IMR-90 (cell line): Measurements from ENCODE around the gene PPIL4. TPM values are rescaled to one million over a fixed set of nuclear protein-coding genes. Genes with fewer than 3 reads are reported as not detected.

Source experiments
- ATAC-seq: fragments of 200-7000 bp; cut with Tn5 transposase; 2 replicates; pipeline ENCODE4 v1.9.1; 2020; ENCODE audit warnings: low read depth, mild to moderate bottlenecking, moderate library complexity
- BruUV-seq: library from RNA; stranded (reverse); fragments of 400-500 nt; replicated peaks from 2 replicates; lab custom pipeline; 2021; lab: Mats Ljungman, UMichigan
- CTCF ChIA-PET: fragments of 300-600 bp; formaldehyde crosslinking; extraction: SDS; loops from one replicate; lab custom pipeline; 2021; ENCODE audit warnings: antibody characterized with exemption; lab: Yijun Ruan, JAX
- POLR2A ChIA-PET: fragments of 300-600 bp; sonication (Branson Sonifier 250); formaldehyde crosslinking; loops from one replicate; lab custom pipeline; 2022; ENCODE audit warnings: antibody characterized with exemption; ENCODE audit not compliant: unreplicated experiment; lab: Charles Lee
- DNase-seq: peaks from one replicate; pipeline ENCODE4 v3.0.0; 2013
- H2AFZ ChIP-seq: replicated peaks from 2 replicates; pipeline ENCODE3; 2013; ENCODE audit warnings: low read length, mild to moderate bottlenecking; ENCODE audit not compliant: poor library complexity
- H2AK5ac ChIP-seq: 2 replicates; pipeline ENCODE4 v1.6.1; 2013; ENCODE audit warnings: low read depth, low read length, inconsistent platforms
- H2AK9ac ChIP-seq: replicated peaks from 2 replicates; pipeline ENCODE3; 2013; ENCODE audit warnings: mild to moderate bottlenecking, low read depth, low read length, moderate library complexity; ENCODE audit not compliant: poor library complexity
- H2BK120ac ChIP-seq: 2 replicates; pipeline ENCODE4 v1.6.1; 2013; ENCODE audit warnings: low read depth, low read length, inconsistent platforms
- H2BK15ac ChIP-seq: 3 replicates; pipeline ENCODE4 v1.6.1; 2013; ENCODE audit warnings: low read depth, low read length, inconsistent platforms
- H2BK20ac ChIP-seq: 2 replicates; pipeline ENCODE4 v1.6.1; 2013; ENCODE audit warnings: low read depth, mild to moderate bottlenecking, inconsistent platforms, low read length, moderate library complexity
- H2BK5ac ChIP-seq: 2 replicates; pipeline ENCODE4 v1.6.1; 2013; ENCODE audit warnings: mild to moderate bottlenecking, low read depth, low read length, inconsistent platforms; ENCODE audit not compliant: poor library complexity, severe bottlenecking
- H3K14ac ChIP-seq: replicated peaks from 2 replicates; pipeline ENCODE4 v1.6.1; 2013; ENCODE audit warnings: low read depth, low read length, inconsistent platforms
- H3K18ac ChIP-seq: 2 replicates; pipeline ENCODE4 v1.6.1; 2013; ENCODE audit warnings: low read depth, low read length, control low read depth
- H3K23ac ChIP-seq: 2 replicates; pipeline ENCODE4 v1.6.1; 2013; ENCODE audit warnings: low read depth, low read length, inconsistent platforms
- H3K27ac ChIP-seq: 2 replicates; pipeline ENCODE4 v1.5.1; 2013; ENCODE audit warnings: mild to moderate bottlenecking, control low read depth, low read length; ENCODE audit not compliant: insufficient read depth
- H3K27me3 ChIP-seq: 2 replicates; pipeline ENCODE4 v1.6.1; 2013; ENCODE audit warnings: low read length; ENCODE audit not compliant: control insufficient read depth, insufficient read depth
- H3K36me3 ChIP-seq: 2 replicates; pipeline ENCODE4 v1.6.1; 2013; ENCODE audit warnings: low read length, mixed read lengths; ENCODE audit not compliant: control insufficient read depth, insufficient read depth
- H3K4ac ChIP-seq: 2 replicates; pipeline ENCODE4 v1.6.1; 2013; ENCODE audit warnings: low read depth, low read length, inconsistent platforms
- H3K4me1 ChIP-seq: 2 replicates; pipeline ENCODE4 v1.6.1; 2013; ENCODE audit warnings: low read length, mixed read lengths; ENCODE audit not compliant: control insufficient read depth, insufficient read depth
- H3K4me2 ChIP-seq: 2 replicates; pipeline ENCODE4 v1.6.1; 2013; ENCODE audit warnings: low read depth, mild to moderate bottlenecking, control low read depth, low read length, moderate library complexity
- H3K4me3 ChIP-seq: 2 replicates; pipeline ENCODE4 v1.5.1; 2013; ENCODE audit warnings: low read depth, mild to moderate bottlenecking, control low read depth, low read length, moderate library complexity; ENCODE audit not compliant: insufficient read depth
- H3K56ac ChIP-seq: 2 replicates; pipeline ENCODE4 v1.6.1; 2013; ENCODE audit warnings: low read length, inconsistent platforms; ENCODE audit not compliant: insufficient read depth; ENCODE audit errors: extremely low read depth
- H3K79me1 ChIP-seq, 2 experiments: 2 replicates each; pipeline ENCODE4 v1.6.1; 2013; ENCODE audit warnings: low read length in 2 of 2, inconsistent platforms in 1 of 2, low read depth in 1 of 2
- H3K9ac ChIP-seq: 2 replicates; pipeline ENCODE4 v1.6.1; 2013; ENCODE audit warnings: low read depth, low read length, control low read depth
- H3K9me1 ChIP-seq: 2 replicates; pipeline ENCODE4 v1.6.1; 2013; ENCODE audit warnings: low read length, inconsistent platforms; ENCODE audit not compliant: insufficient read depth
- H3K9me3 ChIP-seq: 2 replicates; pipeline ENCODE4 v1.6.1; 2013; ENCODE audit warnings: low read length; ENCODE audit not compliant: control insufficient read depth, insufficient read depth
- H4K20me1 ChIP-seq: 2 replicates; pipeline ENCODE4 v1.6.1; 2013; ENCODE audit warnings: low read length, inconsistent platforms; ENCODE audit not compliant: insufficient read depth
- H4K5ac ChIP-seq: 2 replicates; pipeline ENCODE4 v1.6.1; 2013; ENCODE audit warnings: mild to moderate bottlenecking, low read depth, low read length, control low read depth
- H4K8ac ChIP-seq, 2 experiments: 2 replicates each; pipeline ENCODE4 v1.6.1; 2013; ENCODE audit warnings: low read depth in 2 of 2, low read length in 2 of 2, control low read depth in 1 of 2, inconsistent platforms in 1 of 2
- H4K91ac ChIP-seq: 2 replicates; pipeline ENCODE4 v1.6.1; 2013; ENCODE audit warnings: low read depth, low read length, inconsistent platforms; ENCODE audit not compliant: insufficient read depth
- CTCF ChIP-seq: conservative IDR thresholded peaks from 2 replicates; pipeline ENCODE4 v1.5.1; 2012; ENCODE audit warnings: mild to moderate bottlenecking, low read depth, low read length, improper control_type of control experiment
- MAFK ChIP-seq: IDR thresholded peaks from 2 replicates; pipeline ENCODE4 v1.6.1; 2012; ENCODE audit warnings: low read depth, low read length, improper control_type of control experiment
- POLR2A ChIP-seq: IDR thresholded peaks from 2 replicates; pipeline ENCODE4 v1.6.1; 2012; ENCODE audit warnings: mild to moderate bottlenecking, low read depth, low read length
- WGBS, 2 experiments: methylation state at CpG; one replicate each; pipeline versions ENCODE4 v1.1.5 to v1.1.7; 2013; ENCODE audit warnings: missing lambda C conversion rate in 2 of 2; ENCODE audit not compliant: insufficient read length in 1 of 2; ENCODE audit errors: extremely low coverage in 2 of 2; 5-methylcytosine and 5-hydroxymethylcytosine counted together
- dilution Hi-C: fragments of 300-500 bp; cut with HindIII; formaldehyde crosslinking; loops from one replicate; pipeline ENCODE4 v1.14.3; 2018; ENCODE audit warnings: low sequenced_read_pairs; ENCODE audit not compliant: unreplicated experiment
- in situ Hi-C: fragments of 300-500 bp; cut with MboI; formaldehyde crosslinking; loops from 3 replicates; pipeline ENCODE4 v1.14.3; 2019; ENCODE audit warnings: low sequenced_read_pairs, inconsistent platforms, mixed read lengths
- intact Hi-C: fragments of 100-400 bp; cut with micrococcal nuclease; formaldehyde crosslinking; loops from 2 replicates; pipeline ENCODE4 v1.10.0; 2022
- polyA plus RNA-seq, 3 experiments: library from polyadenylated mRNA; depleted of rRNA; stranded (reverse); fragments of >200 nt; gene quantifications; 2 replicates each; pipeline ENCODE4 v1.2.3, GENCODE V29; 2012; ENCODE audit warnings: low replicate concordance in 1 of 3
- total RNA-seq: library from RNA; depleted of rRNA; stranded (reverse); fragments of >200 nt; gene quantifications from 2 replicates; pipeline ENCODE4 v1.2.3, GENCODE V29; 2012

Gene PPIL4
- total and polyA plus RNA-seq, 2 of the 4 experiments (the other 2 are of a cell fraction), result 10.6 to 13.3 TPM

- H2BK15ac ChIP-seq, result 0 out of 3 replicates have a peak overlapping the region, but pooled peaks have one; percentile 22
- peak overlapping the region; percentile 98 for H3K4ac ChIP-seq
- ChIA-PET CTCF (interaction anchor here (0.6 to 1.6 kb wide), 5 partner anchors 9 to 996 kb away, joined by 3 to 7 read pairs (median 3); no protein-coding TSS in a partner anchor), POLR2A (no interaction called here)
- peak overlapping the region; percentile 81 for H2BK5ac ChIP-seq
- no peaks in the 10 kb centered on the region for H3K9me3 ChIP-seq
- H4K8ac ChIP-seq, result peak overlapping the region; percentile 80 to 93
- H3K9ac ChIP-seq, result peak overlapping the region; percentile 91
- H3K27me3 ChIP-seq, result no peaks in the 10 kb centered on the region; the same call in none of the 2 replicates
- H4K20me1 ChIP-seq, result peaks cover 31% of the 10 kb centered on the region
- in situ Hi-C loops, result loop anchor here (10.0 kb wide), 1 partner anchor 379 kb away; the partner anchor contains the start of gene RAET1G
- peak overlapping the region; percentile 7; the same call in 1 of the 2 replicates for H3K18ac ChIP-seq
- WGBS, 2 experiments, result 0% methylated on average over 7 of the region's 16 CpGs; no CpG with 5 or more reads in 1 of the 2 experiments
- H3K14ac ChIP-seq, result peak overlapping the region; percentile 96
- H3K27ac ChIP-seq, result peak overlapping the region; percentile 85
- H3K9me1 ChIP-seq, result peaks cover 4% of the 10 kb centered on the region
- peak overlapping the region; percentile 96 for H2AFZ ChIP-seq
- H2BK20ac ChIP-seq, result peak overlapping the region; percentile 5; the same call in 1 of the 2 replicates
- peak overlapping the region; percentile 89 for H3K56ac ChIP-seq
- H3K4me1 ChIP-seq, result no peaks in the 10 kb centered on the region; the same call in 1 of the 2 replicates
- peak overlapping the region; percentile 53; the same call in 1 of the 2 replicates for H2BK120ac ChIP-seq
- ATAC-seq (peak; percentile 65), DNase-seq (peak; percentile 73)
- peak overlapping the region; percentile 99 for H2AK5ac ChIP-seq
- peak overlapping the region; percentile 98 for H2AK9ac ChIP-seq
- peak; percentile 23; the same call in 1 of the 2 replicates for TF ChIP-seq CTCF
- TF ChIP-seq MAFK, result no peak
- peak; percentile 87 for TF ChIP-seq POLR2A
- peak overlapping the region; percentile 55 for H4K5ac ChIP-seq
- peak overlapping the region; percentile 83; the same call in 1 of the 2 replicates for H4K91ac ChIP-seq
- intact Hi-C loops, result loop anchor here (5.0 kb wide), 1 partner anchor 322 kb away; no protein-coding TSS in a partner anchor
- H3K4me3 ChIP-seq, result peak overlapping the region; percentile 79
- H3K36me3 ChIP-seq, result peaks cover 1% of the 10 kb centered on the region; the same call in 1 of the 2 replicates
- peaks cover 5 to 31% of the 10 kb centered on the region in 2 experiments for H3K79me1 ChIP-seq
- peak overlapping the region; percentile 95 for H3K23ac ChIP-seq
- BruUV-seq, result TSS peak; percentile 69
- peak overlapping the region; percentile 97 for H3K4me2 ChIP-seq
- dilution Hi-C loops, result no loop called here
These were observed 537 bp downstream of the PPIL4 start for GRCh38 chr6:149545258-149545753.
